ENCODE measurements around the gene PDE9A.
"Not testable (repeated sequence)": the region's sequence is repeated elsewhere in the genome, so short reads cannot be mapped to it uniquely, and the experiment has no call there.

Gene PDE9A

GRCh38 chr21:42708107-42708506, 54.7 kb downstream of the PDE9A start:
- H3K4me1 ChIP-seq (ENCODE audit: low read depth, poor library complexity, severe bottlenecking): no peaks in the 10 kb centered on the region
- TF ChIP-seq CTCF (conservative IDR thresholded peaks at IDR 0.05; ENCODE audit: low read depth, low read length): no peak
- no peak overlapping the region for H2AFZ ChIP-seq (ENCODE audit: low read depth)
- no peaks in the 10 kb centered on the region for H3K79me2 ChIP-seq (ENCODE audit: insufficient read depth, low read depth)
- no peak overlapping the region for H3K4me2 ChIP-seq
- H3K4me3 ChIP-seq (IDR thresholded peaks at IDR 0.05; ENCODE audit: insufficient read depth, low read depth, low read length): no peak overlapping the region
- peaks cover 72% of the 10 kb centered on the region for H3K27me3 ChIP-seq (ENCODE audit: insufficient read depth, low read depth)
- H3K27ac ChIP-seq: no peak overlapping the region
- H4K20me1 ChIP-seq (ENCODE audit: insufficient read depth): no peaks in the 10 kb centered on the region
- no peaks in the 10 kb centered on the region for H3K36me3 ChIP-seq (ENCODE audit: insufficient read depth)
- H3K9ac ChIP-seq: no peak overlapping the region

GRCh38 chr21:42708916-42709315, 55.5 kb downstream of the PDE9A start:
- H3K27ac ChIP-seq; H4K20me1 ChIP-seq (ENCODE audit: insufficient read depth); H3K9ac ChIP-seq; H3K4me1 ChIP-seq (ENCODE audit: low read depth, poor library complexity, severe bottlenecking); H2AFZ ChIP-seq (ENCODE audit: low read depth); H3K79me2 ChIP-seq (ENCODE audit: insufficient read depth, low read depth); H3K4me2 ChIP-seq; H3K36me3 ChIP-seq (ENCODE audit: insufficient read depth); H3K4me3 ChIP-seq (IDR thresholded peaks at IDR 0.05; ENCODE audit: insufficient read depth, low read depth, low read length): not testable (repeated sequence)
- H3K27me3 ChIP-seq (ENCODE audit: insufficient read depth, low read depth): peaks cover 64% of the 10 kb centered on the region

GRCh38 chr21:42711667-42712066, 58.2 kb downstream of the PDE9A start:
- no peak overlapping the region for H2AFZ ChIP-seq (ENCODE audit: low read depth)
- H4K20me1 ChIP-seq (ENCODE audit: insufficient read depth): no peaks in the 10 kb centered on the region
- H3K27ac ChIP-seq: no peak overlapping the region
- H3K4me3 ChIP-seq (IDR thresholded peaks at IDR 0.05; ENCODE audit: insufficient read depth, low read depth, low read length): no peak overlapping the region
- no peaks in the 10 kb centered on the region for H3K79me2 ChIP-seq (ENCODE audit: insufficient read depth, low read depth)
- no peak for TF ChIP-seq CTCF (conservative IDR thresholded peaks at IDR 0.05; ENCODE audit: low read depth, low read length)
- no peak overlapping the region for H3K9ac ChIP-seq
- H3K4me2 ChIP-seq: no peak overlapping the region
- no peaks in the 10 kb centered on the region for H3K36me3 ChIP-seq (ENCODE audit: insufficient read depth)
- H3K27me3 ChIP-seq (ENCODE audit: insufficient read depth, low read depth): peaks cover 38% of the 10 kb centered on the region; the same call in 1 of the 2 replicates
- H3K4me1 ChIP-seq (ENCODE audit: low read depth, poor library complexity, severe bottlenecking): no peaks in the 10 kb centered on the region

GRCh38 chr21:42715427-42715826, 62.0 kb downstream of the PDE9A start:
- H3K4me2 ChIP-seq: not testable (repeated sequence)

GRCh38 chr21:42716074-42716473, 62.7 kb downstream of the PDE9A start:
- Histone ChIP-seq H4K20me1 (ENCODE audit: insufficient read depth) (no peaks in the 10 kb centered on the region), H3K27me3 (ENCODE audit: insufficient read depth, low read depth) (peaks cover 25% of the 10 kb centered on the region; the same call in 1 of the 2 replicates), H3K4me1 (ENCODE audit: low read depth, poor library complexity, severe bottlenecking) (no peaks in the 10 kb centered on the region), H3K9ac (no peak overlapping the region), H3K27ac (no peak overlapping the region), H3K36me3 (ENCODE audit: insufficient read depth) (no peaks in the 10 kb centered on the region), H2AFZ (ENCODE audit: low read depth) (no peak overlapping the region), H3K4me3 (IDR thresholded peaks at IDR 0.05; ENCODE audit: insufficient read depth, low read depth, low read length) (no peak overlapping the region), H3K4me2 (no peak overlapping the region), H3K79me2 (ENCODE audit: insufficient read depth, low read depth) (no peaks in the 10 kb centered on the region)
- no peak for TF ChIP-seq CTCF (conservative IDR thresholded peaks at IDR 0.05; ENCODE audit: low read depth, low read length)

More at GRCh38 chr21:42715427-42715826, 62.0 kb downstream of the PDE9A start:
- not testable (repeated sequence) for H3K9ac ChIP-seq; H2AFZ ChIP-seq (ENCODE audit: low read depth); H3K36me3 ChIP-seq (ENCODE audit: insufficient read depth); H3K4me1 ChIP-seq (ENCODE audit: low read depth, poor library complexity, severe bottlenecking); H3K4me3 ChIP-seq (IDR thresholded peaks at IDR 0.05; ENCODE audit: insufficient read depth, low read depth, low read length); H4K20me1 ChIP-seq (ENCODE audit: insufficient read depth); H3K27ac ChIP-seq; H3K79me2 ChIP-seq (ENCODE audit: insufficient read depth, low read depth)
- peaks cover 22% of the 10 kb centered on the region; the same call in 1 of the 2 replicates for H3K27me3 ChIP-seq (ENCODE audit: insufficient read depth, low read depth)

GRCh38 chr21:42720484-42720883, 67.1 kb downstream of the PDE9A start:
- H3K4me3 ChIP-seq (IDR thresholded peaks at IDR 0.05; ENCODE audit: insufficient read depth, low read depth, low read length); H3K9ac ChIP-seq; H3K27ac ChIP-seq; H3K4me2 ChIP-seq; H3K4me1 ChIP-seq (ENCODE audit: low read depth, poor library complexity, severe bottlenecking); H3K36me3 ChIP-seq (ENCODE audit: insufficient read depth); H4K20me1 ChIP-seq (ENCODE audit: insufficient read depth); H3K79me2 ChIP-seq (ENCODE audit: insufficient read depth, low read depth); H2AFZ ChIP-seq (ENCODE audit: low read depth): not testable (repeated sequence)
- H3K27me3 ChIP-seq (ENCODE audit: insufficient read depth, low read depth): peaks cover 27% of the 10 kb centered on the region; the same call in 1 of the 2 replicates
